ENCODE measurements around the gene C2CD3. TPM values are rescaled to one million over a fixed set of nuclear protein-coding genes. Genes with fewer than 3 reads are reported as not detected.
"Not testable (repeated sequence)": the region's sequence is repeated elsewhere in the genome, so short reads cannot be mapped to it uniquely, and the experiment has no call there.

C2CD3 gene
- total RNA-seq, 3 donors from 2014 or later, result 28.9 to 32.4 (median 29.8) TPM

DNA sequence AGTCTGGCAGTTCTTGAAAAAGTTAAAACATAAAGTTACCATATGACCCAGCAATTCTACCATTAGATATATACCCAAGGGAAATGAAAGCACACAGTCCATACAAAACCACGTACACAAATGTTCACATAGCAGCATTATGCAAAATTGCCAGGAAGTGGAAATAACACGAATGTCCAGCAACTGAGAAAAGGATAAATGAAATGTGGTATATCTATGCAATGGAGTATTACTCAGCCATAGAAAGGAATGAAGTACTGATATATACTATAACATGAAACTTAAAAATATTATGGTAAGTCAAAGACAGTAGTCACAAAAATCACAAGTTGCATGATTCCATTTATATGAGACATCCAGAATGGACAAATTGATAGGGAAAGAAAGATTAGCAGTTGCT, 57.9 kb downstream of the C2CD3 start:
- Mint-ChIP-seq H3K27me3 (ENCODE audit: low read depth) (no peaks in the 10 kb centered on the region), H3K4me3 (no peak overlapping the region), H3K36me3 (ENCODE audit: insufficient read depth) (peaks cover 58% of the 10 kb centered on the region), H3K9me3 (peaks cover 4% of the 10 kb centered on the region), H3K4me1 (ENCODE audit: low read depth) (no peaks in the 10 kb centered on the region)
- DNase-seq (no peak), ATAC-seq (no peak)

DNA sequence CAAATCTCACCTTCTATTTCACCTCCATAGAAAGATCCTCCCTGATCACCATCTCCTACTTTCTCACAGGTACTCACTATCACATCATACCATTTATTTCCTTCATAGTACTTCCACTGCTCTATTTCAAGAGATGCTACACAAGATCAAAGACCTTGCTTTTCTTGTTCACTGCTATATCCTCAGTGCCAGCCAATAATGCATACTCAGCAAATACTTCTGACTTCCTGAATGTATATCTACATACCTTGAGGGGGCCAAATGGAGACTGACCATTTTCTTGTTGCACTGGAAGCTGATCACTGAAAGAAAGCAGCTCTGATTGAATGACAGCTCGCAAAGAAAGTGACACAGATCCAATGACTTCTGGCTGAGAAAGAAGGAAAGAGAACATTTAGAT, 64.7 kb downstream of the C2CD3 start:
- Mint-ChIP-seq H3K4me1 (ENCODE audit: low read depth) (no peaks in the 10 kb centered on the region), H3K27me3 (ENCODE audit: low read depth) (no peaks in the 10 kb centered on the region), H3K9me3 (no peaks in the 10 kb centered on the region), H3K36me3 (ENCODE audit: insufficient read depth) (peaks cover 54% of the 10 kb centered on the region), H3K4me3 (no peak overlapping the region)
- ATAC-seq (no peak), DNase-seq (no peak)

DNA sequence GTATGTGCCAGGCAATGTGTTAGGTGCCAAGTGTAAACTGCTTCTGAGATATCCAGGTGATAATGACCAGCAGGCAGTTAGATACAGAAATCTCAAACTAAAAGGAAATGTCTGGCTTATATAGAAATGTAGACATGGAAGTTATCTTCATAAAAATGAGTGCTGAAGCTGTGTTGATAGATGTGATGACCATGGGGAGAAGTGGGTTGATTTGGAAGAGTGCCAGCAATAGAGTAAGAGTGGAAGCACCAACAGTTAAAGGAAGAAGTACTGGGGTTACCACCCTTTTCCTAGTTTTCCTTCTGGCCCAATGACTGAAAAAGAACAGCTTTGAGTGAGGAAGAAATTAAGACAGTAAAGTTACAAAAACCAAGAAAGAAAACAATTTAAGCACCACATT, 68.5 kb downstream of the C2CD3 start:
- no peak for DNase-seq
- Mint-ChIP-seq H3K36me3 (ENCODE audit: insufficient read depth) (peaks cover 71% of the 10 kb centered on the region), H3K9me3 (no peaks in the 10 kb centered on the region), H3K4me3 (no peak overlapping the region), H3K4me1 (ENCODE audit: low read depth) (peaks cover 2% of the 10 kb centered on the region), H3K27me3 (ENCODE audit: low read depth) (no peaks in the 10 kb centered on the region)
- no peak for ATAC-seq

DNA sequence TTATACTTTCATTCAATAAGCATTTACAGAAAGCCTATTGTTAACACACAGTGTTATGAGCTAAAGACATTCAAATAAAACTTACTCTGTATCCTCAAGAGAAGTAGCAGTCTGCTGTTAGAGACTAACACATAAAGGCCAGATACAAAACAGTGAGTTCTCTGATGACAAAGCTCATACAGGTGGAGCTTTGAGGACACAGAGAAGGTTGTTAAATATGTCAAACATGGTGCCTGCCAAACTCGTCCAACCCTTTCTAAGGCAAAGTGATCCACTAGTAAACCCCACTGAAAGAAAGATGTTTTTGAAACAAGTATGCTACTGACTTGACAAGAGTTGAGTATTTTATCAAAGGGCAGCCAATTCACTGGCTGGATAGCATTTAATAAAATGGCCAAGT, 70.1 kb downstream of the C2CD3 start:
- no peak for ATAC-seq
- H3K27me3 Mint-ChIP-seq (ENCODE audit: low read depth), result no peaks in the 10 kb centered on the region
- no peak for DNase-seq
- H3K4me3 Mint-ChIP-seq, result no peak overlapping the region
- H3K9me3 Mint-ChIP-seq, result no peaks in the 10 kb centered on the region
- H3K36me3 Mint-ChIP-seq (ENCODE audit: insufficient read depth), result peaks cover 73% of the 10 kb centered on the region
- peaks cover 2% of the 10 kb centered on the region for H3K4me1 Mint-ChIP-seq (ENCODE audit: low read depth)

DNA sequence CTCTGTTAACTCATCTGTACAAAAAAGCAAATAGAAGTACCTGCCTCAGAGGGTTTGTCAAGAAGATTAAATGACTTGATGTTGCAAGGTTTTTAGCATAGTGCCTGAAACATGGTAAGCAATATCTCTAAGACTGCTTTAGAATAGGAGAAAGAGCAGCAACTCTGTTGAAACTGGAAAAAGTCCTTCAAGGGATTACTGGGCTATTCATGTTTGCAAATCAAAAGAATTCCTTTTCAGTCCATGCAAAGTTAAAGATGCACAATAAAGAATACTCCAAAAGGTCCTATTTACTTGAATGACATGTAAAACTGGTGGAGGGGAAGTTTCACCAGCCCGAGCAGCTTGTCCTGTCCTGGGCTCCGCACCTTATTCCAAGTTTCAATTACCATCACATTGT, 70.6 kb downstream of the C2CD3 start:
- Mint-ChIP-seq H3K4me1 (ENCODE audit: low read depth) (peaks cover 2% of the 10 kb centered on the region), H3K9me3 (no peaks in the 10 kb centered on the region), H3K27me3 (ENCODE audit: low read depth) (no peaks in the 10 kb centered on the region), H3K4me3 (no peak overlapping the region), H3K36me3 (ENCODE audit: insufficient read depth) (peaks cover 70% of the 10 kb centered on the region)
- DNase-seq, result no peak
- no peak for ATAC-seq

DNA sequence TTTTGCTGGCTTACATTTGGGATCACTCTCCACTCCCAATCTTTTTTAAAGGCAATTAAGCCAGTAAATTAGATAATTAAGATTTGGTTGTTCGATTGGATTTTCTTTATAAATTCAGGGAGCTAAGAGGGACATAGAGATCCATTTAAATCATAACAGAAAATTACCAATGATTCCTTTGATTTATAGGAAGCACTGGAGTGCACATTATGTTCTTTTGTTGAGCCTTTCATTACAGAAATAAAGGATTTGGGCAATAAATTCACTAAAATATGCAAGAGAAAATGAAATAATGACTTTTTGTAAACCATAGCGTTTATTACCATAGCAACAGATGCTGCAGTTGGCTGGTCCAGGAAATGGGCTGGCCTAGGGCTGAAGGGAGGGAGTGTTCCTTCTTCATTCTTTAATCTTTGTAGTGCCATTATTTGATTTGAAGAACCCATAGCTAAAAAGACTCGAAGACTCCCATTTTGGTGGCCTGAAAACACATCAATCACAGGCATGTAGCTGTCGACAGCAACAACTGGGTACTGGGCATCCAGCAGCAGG, 73.0 kb downstream of the C2CD3 start:
- Mint-ChIP-seq H3K4me1 (ENCODE audit: low read depth) (peaks cover 2% of the 10 kb centered on the region), H3K36me3 (ENCODE audit: insufficient read depth) (peaks cover 62% of the 10 kb centered on the region), H3K27me3 (ENCODE audit: low read depth) (no peaks in the 10 kb centered on the region), H3K4me3 (no peak overlapping the region), H3K9me3 (no peaks in the 10 kb centered on the region)
- no peak for ATAC-seq
- no peak for DNase-seq

DNA sequence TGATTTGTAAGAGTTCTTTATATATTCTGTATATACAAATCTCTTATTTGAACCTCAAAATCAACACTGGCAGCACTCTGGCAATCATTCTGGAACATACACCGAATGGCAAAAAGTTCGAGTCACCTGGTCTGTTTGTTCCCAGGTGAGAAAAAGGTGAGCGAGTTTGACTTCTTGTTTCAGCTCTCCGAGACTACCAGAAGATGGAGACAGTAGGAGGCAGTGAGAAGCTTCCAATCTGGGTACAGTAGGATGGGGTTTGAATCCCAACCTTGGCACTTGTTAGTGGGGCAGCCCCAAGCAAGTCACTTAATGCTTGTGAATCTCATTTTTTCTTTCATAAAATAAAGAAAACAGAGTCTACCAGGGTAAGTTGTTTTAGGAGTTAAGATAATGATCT, 76.4 kb downstream of the C2CD3 start:
- no peak overlapping the region for H3K4me3 Mint-ChIP-seq
- no peak for DNase-seq

DNA sequence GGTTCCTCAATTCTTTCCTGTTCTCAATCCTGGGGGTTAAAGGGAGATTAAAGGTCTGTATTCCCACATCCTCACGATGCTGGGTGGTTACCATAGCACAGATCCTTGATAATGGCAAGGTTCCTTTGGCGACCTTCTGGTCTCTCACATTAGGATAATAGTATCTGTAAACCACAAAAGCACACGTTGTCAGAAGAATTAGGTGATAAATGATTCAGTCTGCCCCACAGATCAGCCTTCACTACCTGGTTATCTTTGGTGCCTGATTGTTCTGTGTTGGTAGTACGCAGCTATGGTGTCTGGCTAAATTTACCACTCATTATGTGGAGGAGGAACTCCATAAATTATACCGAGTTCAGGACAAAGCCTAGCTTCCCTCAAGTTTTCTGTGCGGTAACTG, 78.4 kb downstream of the C2CD3 start:
- ATAC-seq (no peak), DNase-seq (no peak)
- H3K4me1 Mint-ChIP-seq (ENCODE audit: low read depth), result no peaks in the 10 kb centered on the region
- no peaks in the 10 kb centered on the region for H3K9me3 Mint-ChIP-seq
- no peak overlapping the region for H3K4me3 Mint-ChIP-seq
- H3K36me3 Mint-ChIP-seq (ENCODE audit: insufficient read depth), result peaks cover 34% of the 10 kb centered on the region
- H3K27me3 Mint-ChIP-seq (ENCODE audit: low read depth), result no peaks in the 10 kb centered on the region

More for the DNA sequence above, 76.4 kb downstream of the C2CD3 start:
- no peak for ATAC-seq
- Mint-ChIP-seq H3K36me3 (ENCODE audit: insufficient read depth) (peaks cover 45% of the 10 kb centered on the region), H3K9me3 (no peaks in the 10 kb centered on the region), H3K27me3 (ENCODE audit: low read depth) (no peaks in the 10 kb centered on the region), H3K4me1 (ENCODE audit: low read depth) (peaks cover 2% of the 10 kb centered on the region)

DNA sequence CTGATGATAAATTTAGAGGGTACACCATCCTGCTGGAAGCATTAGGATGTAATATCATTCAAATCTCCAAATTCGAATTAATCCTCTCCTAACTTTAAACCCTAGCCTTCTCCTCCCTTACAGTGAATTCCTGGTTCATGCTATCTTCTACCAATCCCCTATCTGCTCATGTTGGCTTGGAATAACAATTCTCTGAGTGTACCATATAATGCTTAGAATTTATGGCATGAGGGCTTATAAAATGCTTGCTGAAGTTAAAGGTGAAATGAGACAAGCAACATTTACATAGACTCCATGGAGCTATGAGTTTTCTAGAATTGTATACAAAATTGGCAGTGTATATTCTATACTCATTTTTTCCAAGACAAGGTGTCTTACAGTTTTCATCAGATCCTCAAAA, 79.3 kb downstream of the C2CD3 start:
- Mint-ChIP-seq H3K36me3 (ENCODE audit: insufficient read depth) (peaks cover 29% of the 10 kb centered on the region), H3K9me3 (no peaks in the 10 kb centered on the region), H3K27me3 (ENCODE audit: low read depth) (no peaks in the 10 kb centered on the region), H3K4me1 (ENCODE audit: low read depth) (no peaks in the 10 kb centered on the region), H3K4me3 (no peak overlapping the region)
- DNase-seq (no peak), ATAC-seq (no peak)

DNA sequence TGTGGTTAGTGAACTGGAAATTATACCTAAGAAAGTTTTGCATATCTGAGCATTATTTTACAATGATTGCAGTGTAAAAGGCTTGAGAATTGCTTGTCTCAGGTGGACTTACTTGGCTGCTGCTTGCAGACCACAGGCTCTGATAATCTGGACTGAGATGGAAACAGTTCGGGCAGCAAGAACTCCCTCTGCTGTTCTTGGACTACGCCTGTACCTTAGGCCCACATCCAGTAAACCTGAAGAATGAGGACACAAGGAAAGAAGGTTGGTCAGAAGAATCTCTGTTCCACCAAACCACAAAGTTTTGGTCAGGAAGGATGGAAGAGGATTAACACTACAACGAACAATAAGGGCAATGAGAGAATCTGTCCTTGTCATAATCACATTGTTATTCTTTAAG, 80.1 kb downstream of the C2CD3 start:
- H3K36me3 Mint-ChIP-seq (ENCODE audit: insufficient read depth), result peaks cover 28% of the 10 kb centered on the region
- DNase-seq (no peak), ATAC-seq (no peak)
- no peaks in the 10 kb centered on the region for H3K9me3 Mint-ChIP-seq
- H3K27me3 Mint-ChIP-seq (ENCODE audit: low read depth), result no peaks in the 10 kb centered on the region
- H3K4me1 Mint-ChIP-seq (ENCODE audit: low read depth), result no peaks in the 10 kb centered on the region
- H3K4me3 Mint-ChIP-seq, result no peak overlapping the region

DNA sequence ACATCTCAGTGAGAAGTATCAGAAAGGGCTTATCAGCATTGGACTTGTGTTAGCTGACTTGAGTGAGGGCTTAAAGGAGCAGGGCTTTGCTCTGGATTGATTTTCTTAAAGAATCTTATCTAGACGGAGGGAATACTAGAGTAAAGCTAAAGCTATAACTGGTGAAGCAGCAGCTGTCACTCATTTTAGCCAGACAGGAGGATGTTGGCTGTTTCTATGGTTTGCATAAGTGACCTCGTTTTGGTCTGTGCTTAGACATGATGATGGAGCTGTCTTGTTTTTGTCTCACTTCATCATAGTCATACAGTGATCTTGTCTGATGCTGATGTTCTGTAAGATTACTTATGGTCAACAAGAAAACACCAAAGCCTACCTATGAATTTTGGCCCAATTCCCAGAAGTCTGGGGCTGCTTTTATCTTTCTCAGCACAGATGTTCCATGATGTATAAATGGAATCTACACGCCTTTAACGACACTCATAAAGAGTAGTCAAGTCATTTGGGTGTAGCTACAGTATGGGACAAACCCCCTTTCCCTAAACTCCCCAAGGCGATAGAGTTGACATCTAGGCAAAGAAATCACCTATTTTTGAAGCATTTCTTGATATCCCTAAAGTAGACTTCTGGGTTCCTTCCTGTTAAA, 84.4 kb downstream of the C2CD3 start:
- peaks cover 36% of the 10 kb centered on the region for H3K36me3 Mint-ChIP-seq (ENCODE audit: insufficient read depth)
- peaks cover 2% of the 10 kb centered on the region for H3K4me1 Mint-ChIP-seq (ENCODE audit: low read depth)
- no peaks in the 10 kb centered on the region for H3K27me3 Mint-ChIP-seq (ENCODE audit: low read depth)
- H3K4me3 Mint-ChIP-seq, result no peak overlapping the region
- no peaks in the 10 kb centered on the region for H3K9me3 Mint-ChIP-seq
- ATAC-seq, result peak in 1 of 2 donors; percentile 46
- no peak for DNase-seq

DNA sequence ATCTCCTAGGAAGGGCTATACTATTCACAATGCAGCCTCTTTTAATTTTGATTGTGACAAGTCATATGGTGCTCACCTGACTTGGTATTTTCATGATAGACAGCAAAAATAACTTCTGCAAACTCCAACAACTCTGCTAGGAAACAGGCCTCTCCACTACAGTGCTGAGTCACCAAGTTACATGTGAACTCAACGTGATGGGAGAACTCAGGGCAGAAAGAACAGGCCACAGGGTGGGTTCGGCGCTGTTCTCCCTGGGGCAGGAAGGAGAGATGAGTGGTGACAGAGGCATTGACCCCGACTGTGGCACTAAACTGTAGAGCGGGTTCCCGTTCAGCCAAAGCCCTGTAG, 85.3 kb downstream of the C2CD3 start:
- Mint-ChIP-seq H3K9me3 (no peaks in the 10 kb centered on the region), H3K27me3 (ENCODE audit: low read depth) (no peaks in the 10 kb centered on the region), H3K36me3 (ENCODE audit: insufficient read depth) (peaks cover 36% of the 10 kb centered on the region), H3K4me1 (ENCODE audit: low read depth) (peaks cover 2% of the 10 kb centered on the region), H3K4me3 (no peak overlapping the region)
- DNase-seq (no peak), ATAC-seq (no peak)

DNA sequence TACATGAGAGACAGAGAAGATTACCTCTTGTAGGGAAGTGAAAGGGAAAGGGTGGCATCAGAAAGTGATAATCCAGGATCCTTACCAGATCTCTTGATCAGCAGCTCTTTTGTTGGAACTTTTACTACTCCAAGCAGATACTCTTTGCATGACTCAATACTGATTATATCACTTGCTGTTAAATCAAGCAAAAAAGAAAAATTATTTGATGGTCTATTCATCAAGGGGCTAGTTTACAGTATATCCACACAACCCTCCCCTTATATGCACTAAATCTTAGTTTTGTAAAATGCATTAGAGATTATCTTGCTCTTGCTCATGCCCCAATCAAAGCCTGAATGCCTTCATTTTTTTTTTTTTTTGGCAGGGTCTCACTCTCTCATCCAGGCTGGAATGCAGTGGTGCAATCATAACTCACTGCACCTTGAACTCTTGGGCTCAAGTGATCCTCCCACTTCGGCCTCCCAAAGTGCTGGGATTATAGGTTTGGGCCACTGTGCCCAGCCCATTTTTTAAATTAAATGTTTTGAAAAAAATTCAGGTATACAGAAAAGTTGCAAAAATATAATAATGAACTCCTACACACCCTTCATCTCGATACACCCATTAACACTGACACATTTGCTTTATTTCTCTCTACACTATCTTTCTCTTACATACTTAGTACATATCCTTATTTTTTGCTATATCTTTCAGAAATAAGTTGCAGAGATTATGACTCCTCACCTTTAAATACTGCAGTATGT, 85.8 kb downstream of the C2CD3 start:
- Mint-ChIP-seq H3K4me1 (ENCODE audit: low read depth) (peaks cover 2% of the 10 kb centered on the region), H3K27me3 (ENCODE audit: low read depth) (no peaks in the 10 kb centered on the region), H3K4me3 (no peak overlapping the region), H3K36me3 (ENCODE audit: insufficient read depth) (peaks cover 36% of the 10 kb centered on the region), H3K9me3 (no peaks in the 10 kb centered on the region)
- no peak for ATAC-seq
- DNase-seq, result no peak

DNA sequence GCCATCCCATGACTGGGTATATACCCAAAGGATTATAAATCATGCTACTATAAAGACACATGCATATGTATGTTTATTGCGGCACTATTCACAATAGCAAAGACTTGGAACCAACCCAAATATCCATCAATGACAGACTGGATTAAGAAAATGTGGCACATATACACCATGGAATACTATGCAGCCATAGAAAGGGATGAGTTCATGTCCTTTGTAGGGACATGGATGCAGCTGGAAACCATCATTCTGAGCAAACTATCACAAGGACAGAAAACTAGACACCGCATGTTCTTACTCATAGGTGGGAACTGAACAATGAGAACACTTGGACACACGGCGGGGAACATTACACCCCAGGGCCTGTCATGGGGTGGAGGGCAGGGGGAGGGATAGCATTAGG, 86.9 kb downstream of the C2CD3 start:
- not testable (repeated sequence) for DNase-seq; H3K4me1 Mint-ChIP-seq (ENCODE audit: low read depth); H3K9me3 Mint-ChIP-seq; H3K27me3 Mint-ChIP-seq (ENCODE audit: low read depth); H3K4me3 Mint-ChIP-seq; ATAC-seq
- H3K36me3 Mint-ChIP-seq (ENCODE audit: insufficient read depth), result peaks cover 37% of the 10 kb centered on the region

DNA sequence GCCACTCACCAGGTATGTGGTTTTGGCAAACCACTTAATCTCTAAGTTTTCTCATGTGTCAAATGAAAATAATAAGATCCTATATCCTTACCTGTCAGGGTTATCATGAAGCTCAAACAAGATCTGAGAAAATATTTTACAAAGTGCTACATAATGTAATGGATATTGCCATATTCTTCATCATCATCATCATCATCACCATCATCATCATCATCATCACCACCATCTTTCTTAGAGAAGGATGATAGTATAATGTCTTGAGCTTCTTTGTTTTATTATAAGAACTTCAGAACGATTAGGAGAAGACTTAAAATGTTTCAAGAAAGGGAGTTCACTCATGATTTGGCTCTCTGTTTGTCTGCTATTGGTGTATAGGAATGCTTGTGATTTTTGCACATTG, 89.4 kb downstream of the C2CD3 start:
- H3K4me3 Mint-ChIP-seq, result no peak overlapping the region
- H3K36me3 Mint-ChIP-seq (ENCODE audit: insufficient read depth), result peaks cover 47% of the 10 kb centered on the region
- no peak for DNase-seq
- no peak for ATAC-seq
- H3K4me1 Mint-ChIP-seq (ENCODE audit: low read depth), result peaks cover 4% of the 10 kb centered on the region
- no peaks in the 10 kb centered on the region for H3K9me3 Mint-ChIP-seq
- H3K27me3 Mint-ChIP-seq (ENCODE audit: low read depth), result no peaks in the 10 kb centered on the region
